Ascending aorta (tissue), 2 donors: ENCODE measurements around the gene RNF14. TPM values are rescaled to one million over a fixed set of nuclear protein-coding genes. Genes with fewer than 3 reads are reported as not detected.

ENCODE experiments used
- DNase-seq, 2 donors: peaks; one replicate each; pipeline ENCODE4 v3.0.0-alpha.2; 2019; ENCODE audit warnings: low spot score in 2 of 2
- H3K27ac ChIP-seq, 2 donors: fragments of 200-600 bp; sonication (generic); one replicate each; pipeline ENCODE4 v1.5.1; 2016 to 2017; ENCODE audit warnings: mild to moderate bottlenecking in 1 of 2
- H3K27me3 ChIP-seq: fragments of 200-600 bp; sonication (generic); one replicate; pipeline ENCODE4 v1.5.1; 2017
- H3K36me3 ChIP-seq, 2 donors: fragments of 200-600 bp; sonication (generic); one replicate each; pipeline ENCODE4 v1.5.1; 2016
- H3K4me1 ChIP-seq, 2 donors: fragments of 200-600 bp; sonication (generic); one replicate each; pipeline ENCODE4 v1.5.1; 2016 to 2017; ENCODE audit warnings: mild to moderate bottlenecking in 1 of 2
- H3K4me3 ChIP-seq, 2 donors: fragments of 200-600 bp; sonication (generic); one replicate each; pipeline ENCODE4 v1.5.1; 2016 to 2017; ENCODE audit warnings: mild to moderate bottlenecking in 1 of 2
- H3K9me3 ChIP-seq, 2 donors: fragments of 200-600 bp; sonication (generic); one replicate each; pipeline ENCODE4 v1.5.1; 2016
- CTCF ChIP-seq, 3 experiments: fragments of 200-600 bp in 2 of 3; fragments of 450-650 bp in 1 of 3; sonication (generic) in 2 of 3; IDR thresholded peaks; one replicate each; pipeline ENCODE4 v1.5.1; 2016 to 2019; ENCODE audit warnings: antibody characterized with exemption in 3 of 3, mild to moderate bottlenecking in 1 of 3, moderate library complexity in 1 of 3
- intact Hi-C: fragments of 100-400 bp; cut with DNase I; formaldehyde crosslinking; loops from one replicate; pipeline ENCODE4 v1.15.1; 2023
- total RNA-seq: library from RNA; depleted of rRNA; stranded (reverse); fragments of >200 nt; gene quantifications from one replicate; pipeline ENCODE4 v1.1.0, GENCODE V29; 2016

The RNF14 gene
- total RNA-seq, 1 donor from 2014 or later = 8.8 TPM

GRCh38 chr5:142012792-142013388 is 44.0 kb downstream of the RNF14 start, which contains the start of gene GNPDA1:
TSS of gene GNPDA1 (minus strand) at chr5:142013027. CDS start at chr5:142012035, 992 bp downstream.
- Histone ChIP-seq H3K36me3 (no peaks in the 10 kb centered on the region), H3K4me1 (peaks cover 2 to 16% of the 10 kb centered on the region in 2 donors), H3K27me3 (no peaks in the 10 kb centered on the region), H3K9me3 (no peaks in the 10 kb centered on the region), H3K27ac (peak within 1 kb of the TSS; percentile 83 to 84), H3K4me3 (peak within 1 kb of the TSS; percentile 68 to 92)
- intact Hi-C loops = loop anchor here (2.0 to 10.0 kb wide), 4 partner anchors 52 to 872 kb away; partner anchors contain the start of gene NDFIP1
- TF ChIP-seq CTCF (IDR thresholded peaks at IDR 0.05) = peak in 1 of 3 experiments; percentile 52
- peak; percentile 51 to 92 for DNase-seq

GRCh38 chr5:142013734-142014521 is 45.0 kb downstream of the RNF14 start:
- intact Hi-C loops = loop anchor here (2.0 to 10.0 kb wide), 4 partner anchors 51 to 871 kb away; partner anchors contain the start of gene NDFIP1
- Histone ChIP-seq H3K36me3 (no peaks in the 10 kb centered on the region), H3K27me3 (no peaks in the 10 kb centered on the region), H3K4me1 (peaks cover 2 to 16% of the 10 kb centered on the region in 2 donors), H3K4me3 (peak overlapping the region in 1 of 2 donors; percentile 68), H3K27ac (peak overlapping the region; percentile 77 to 84), H3K9me3 (no peaks in the 10 kb centered on the region)
- peak; percentile 45 to 80 for DNase-seq
- TF ChIP-seq CTCF (IDR thresholded peaks at IDR 0.05) = peak in 1 of 3 experiments; percentile 42

- Histone ChIP-seq H3K4me3 (no peak overlapping the region), H3K36me3 (no peaks in the 10 kb centered on the region), H3K27ac (peak overlapping the region in 1 of 2 donors; percentile 84), H3K4me1 (peaks cover 2 to 16% of the 10 kb centered on the region in 2 donors), H3K9me3 (no peaks in the 10 kb centered on the region), H3K27me3 (no peaks in the 10 kb centered on the region)
- TF ChIP-seq CTCF (IDR thresholded peaks at IDR 0.05) = peak; percentile 49 to 57 (median 50)
- intact Hi-C loops = loop anchor here (1.0 to 10.0 kb wide), 4 partner anchors 23 to 870 kb away; no protein-coding TSS in a partner anchor
- peak in 1 of 2 donors; percentile 63 for DNase-seq
Measured at GRCh38 chr5:142014911-142015584, 46.1 kb downstream of the RNF14 start.

- H3K4me3 ChIP-seq = no peak overlapping the region
- peak overlapping the region in 1 of 2 donors; percentile 16 for H3K27ac ChIP-seq
- intact Hi-C loops = loop anchor here (1.0 to 10.0 kb wide), 4 partner anchors 24 to 869 kb away; no protein-coding TSS in a partner anchor
- no peak for DNase-seq
- no peaks in the 10 kb centered on the region for H3K27me3 ChIP-seq
- no peaks in the 10 kb centered on the region for H3K36me3 ChIP-seq
- TF ChIP-seq CTCF (IDR thresholded peaks at IDR 0.05) = no peak
- H3K9me3 ChIP-seq = no peaks in the 10 kb centered on the region
- H3K4me1 ChIP-seq = peaks cover 2 to 16% of the 10 kb centered on the region in 2 donors
Measured at GRCh38 chr5:142015781-142016533, 47.1 kb downstream of the RNF14 start.

GRCh38 chr5:142016556-142016955 is 47.7 kb downstream of the RNF14 start:
- no peak for DNase-seq
- intact Hi-C loops = loop anchor here (10.0 kb wide), 2 partner anchors 528 to 868 kb away; no protein-coding TSS in a partner anchor
- no peak overlapping the region for H3K27ac ChIP-seq

More at GRCh38 chr5:142016556-142016955, 47.7 kb downstream of the RNF14 start:
- Histone ChIP-seq H3K4me3 (no peak overlapping the region), H3K4me1 (peaks cover 2 to 16% of the 10 kb centered on the region in 2 donors), H3K36me3 (no peaks in the 10 kb centered on the region), H3K27me3 (no peaks in the 10 kb centered on the region), H3K9me3 (no peaks in the 10 kb centered on the region)
- no peak for TF ChIP-seq CTCF (IDR thresholded peaks at IDR 0.05)
